Hepatocyte (in vitro differentiated cells): Measurements from ENCODE around the gene SLF2.
A peak's percentile ranks its signal among the peaks of the same experiment; 100 is the strongest.

Source experiments
- EZH2 ChIP-seq: fragments of 200-600 bp; sonication (generic); IDR thresholded peaks from 2 replicates; pipeline ENCODE4 v1.6.1; 2016; ENCODE audit warnings: antibody characterized with exemption, mild to moderate bottlenecking, borderline replicate concordance
- EZH2phosphoT487 ChIP-seq: fragments of 200-600 bp; sonication (generic); IDR thresholded peaks from one replicate; pipeline ENCODE4 v1.6.1; 2018; ENCODE audit warnings: antibody characterized with exemption, mild to moderate bottlenecking, low read depth, moderate library complexity; ENCODE audit not compliant: unreplicated experiment, severe bottlenecking
- TF ChIP-seq, protein P1 (sequence below): fragments of 200-600 bp; sonication (generic); IDR thresholded peaks from 2 replicates; pipeline ENCODE4 v1.5.1; 2016; ENCODE audit warnings: antibody characterized with exemption, mild to moderate bottlenecking; ENCODE audit not compliant: poor library complexity

DNA sequence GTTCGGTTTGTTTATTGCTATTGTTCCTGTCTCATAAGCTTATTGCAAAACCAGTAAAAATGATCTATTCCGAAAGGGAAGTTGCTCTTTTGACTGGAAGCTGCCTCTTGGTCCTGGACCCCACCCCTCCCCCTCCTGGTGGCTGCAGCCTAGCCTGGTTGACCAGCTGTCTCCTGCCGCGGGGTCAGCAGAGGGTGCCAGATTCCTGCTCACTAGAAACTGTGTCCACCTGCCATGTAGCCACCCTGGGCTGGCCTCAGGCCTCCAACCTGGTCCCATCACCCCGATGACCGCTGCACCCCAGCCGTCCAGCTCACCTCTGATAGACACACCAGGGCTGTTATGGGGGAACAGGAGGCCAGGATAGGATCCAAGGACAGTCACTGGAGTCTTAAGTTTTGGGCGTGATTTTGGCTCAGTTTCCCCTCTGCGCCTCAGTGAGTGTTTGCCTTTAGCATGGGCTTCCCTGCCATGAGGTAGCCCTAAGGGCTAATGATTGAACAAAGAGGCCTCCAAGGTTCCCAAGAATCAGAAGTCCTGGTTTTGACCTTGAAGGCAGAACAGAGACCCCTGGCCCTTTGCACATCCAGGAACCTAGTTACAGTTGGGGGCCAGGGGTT is 32.9 kb upstream of the SLF2 start:
- no peak for TF ChIP-seq EZH2
- TF ChIP-seq EZH2phosphoT487: no peak
- TF ChIP-seq, protein P1, sequence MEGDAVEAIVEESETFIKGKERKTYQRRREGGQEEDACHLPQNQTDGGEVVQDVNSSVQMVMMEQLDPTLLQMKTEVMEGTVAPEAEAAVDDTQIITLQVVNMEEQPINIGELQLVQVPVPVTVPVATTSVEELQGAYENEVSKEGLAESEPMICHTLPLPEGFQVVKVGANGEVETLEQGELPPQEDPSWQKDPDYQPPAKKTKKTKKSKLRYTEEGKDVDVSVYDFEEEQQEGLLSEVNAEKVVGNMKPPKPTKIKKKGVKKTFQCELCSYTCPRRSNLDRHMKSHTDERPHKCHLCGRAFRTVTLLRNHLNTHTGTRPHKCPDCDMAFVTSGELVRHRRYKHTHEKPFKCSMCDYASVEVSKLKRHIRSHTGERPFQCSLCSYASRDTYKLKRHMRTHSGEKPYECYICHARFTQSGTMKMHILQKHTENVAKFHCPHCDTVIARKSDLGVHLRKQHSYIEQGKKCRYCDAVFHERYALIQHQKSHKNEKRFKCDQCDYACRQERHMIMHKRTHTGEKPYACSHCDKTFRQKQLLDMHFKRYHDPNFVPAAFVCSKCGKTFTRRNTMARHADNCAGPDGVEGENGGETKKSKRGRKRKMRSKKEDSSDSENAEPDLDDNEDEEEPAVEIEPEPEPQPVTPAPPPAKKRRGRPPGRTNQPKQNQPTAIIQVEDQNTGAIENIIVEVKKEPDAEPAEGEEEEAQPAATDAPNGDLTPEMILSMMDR: peak; percentile 6
